GM18873 (cell line): ENCODE results near the gene PPM1D.
"Not testable (repeated sequence)": the region's sequence is repeated elsewhere in the genome, so short reads cannot be mapped to it uniquely, and the experiment has no call there.

Source experiments
- ATAC-seq: cut with Tn5 transposase; IDR thresholded peaks from one replicate; pipeline ENCODE4 v1.9.1; 2021; ENCODE audit warnings: mild to moderate bottlenecking, moderate library complexity, moderate number of reproducible peaks; ENCODE audit not compliant: unreplicated experiment, low FRiP score

Gene PPM1D

GRCh38 chr17:60659156-60659555, 59.2 kb downstream of the PPM1D start:
- ATAC-seq, result no peak

GRCh38 chr17:60661489-60661888, 61.5 kb downstream of the PPM1D start:
- no peak for ATAC-seq

- no peak for ATAC-seq
Measured at GRCh38 chr17:60664022-60664421, 64.0 kb downstream of the PPM1D start.

GRCh38 chr17:60665602-60666001, 65.6 kb downstream of the PPM1D start:
- no peak for ATAC-seq

- not testable (repeated sequence) for ATAC-seq
Measured at GRCh38 chr17:60668741-60669140, 68.7 kb downstream of the PPM1D start.

- ATAC-seq, result no peak
Measured at GRCh38 chr17:60671482-60671881, 71.5 kb downstream of the PPM1D start.

- ATAC-seq, result not testable (repeated sequence)
Measured at GRCh38 chr17:60674637-60675036, 74.6 kb downstream of the PPM1D start.

GRCh38 chr17:60675997-60676396, 76.0 kb downstream of the PPM1D start:
- ATAC-seq, result no peak

- no peak for ATAC-seq
Measured at GRCh38 chr17:60676758-60677307, 76.8 kb downstream of the PPM1D start.

GRCh38 chr17:60677308-60678117, 77.5 kb downstream of the PPM1D start, which contains the start of gene BCAS3:
TSS of gene BCAS3 (plus strand) at chr17:60677851.
- ATAC-seq, result peak; percentile 97

- ATAC-seq, result no peak
Measured at GRCh38 chr17:60678118-60678444, 78.1 kb downstream of the PPM1D start.

GRCh38 chr17:60679287-60679686, 79.3 kb downstream of the PPM1D start:
- ATAC-seq, result no peak

GRCh38 chr17:60680754-60681153, 80.8 kb downstream of the PPM1D start:
- no peak for ATAC-seq

GRCh38 chr17:60685437-60685836, 85.4 kb downstream of the PPM1D start:
- no peak for ATAC-seq

GRCh38 chr17:60695960-60696359, 96.0 kb downstream of the PPM1D start:
- ATAC-seq, result no peak

GRCh38 chr17:60699090-60699489, 99.1 kb downstream of the PPM1D start:
- ATAC-seq, result no peak

- ATAC-seq, result no peak
Measured at GRCh38 chr17:60704170-60704569, 104.2 kb downstream of the PPM1D start.

GRCh38 chr17:60712675-60713074, 112.7 kb downstream of the PPM1D start:
- no peak for ATAC-seq

GRCh38 chr17:60713608-60714007, 113.6 kb downstream of the PPM1D start:
- ATAC-seq, result no peak
